Measurements from ENCODE around the gene RP9. TPM values are rescaled to one million over a fixed set of nuclear protein-coding genes. Genes with fewer than 3 reads are reported as not detected.
A peak's percentile ranks its signal among the peaks of the same experiment; 100 is the strongest.

The RP9 gene, protein sequence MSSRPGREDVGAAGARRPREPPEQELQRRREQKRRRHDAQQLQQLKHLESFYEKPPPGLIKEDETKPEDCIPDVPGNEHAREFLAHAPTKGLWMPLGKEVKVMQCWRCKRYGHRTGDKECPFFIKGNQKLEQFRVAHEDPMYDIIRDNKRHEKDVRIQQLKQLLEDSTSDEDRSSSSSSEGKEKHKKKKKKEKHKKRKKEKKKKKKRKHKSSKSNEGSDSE
- 25.5 TPM for polyA plus RNA-seq (ENCODE audit: insufficient read length)

DNA sequence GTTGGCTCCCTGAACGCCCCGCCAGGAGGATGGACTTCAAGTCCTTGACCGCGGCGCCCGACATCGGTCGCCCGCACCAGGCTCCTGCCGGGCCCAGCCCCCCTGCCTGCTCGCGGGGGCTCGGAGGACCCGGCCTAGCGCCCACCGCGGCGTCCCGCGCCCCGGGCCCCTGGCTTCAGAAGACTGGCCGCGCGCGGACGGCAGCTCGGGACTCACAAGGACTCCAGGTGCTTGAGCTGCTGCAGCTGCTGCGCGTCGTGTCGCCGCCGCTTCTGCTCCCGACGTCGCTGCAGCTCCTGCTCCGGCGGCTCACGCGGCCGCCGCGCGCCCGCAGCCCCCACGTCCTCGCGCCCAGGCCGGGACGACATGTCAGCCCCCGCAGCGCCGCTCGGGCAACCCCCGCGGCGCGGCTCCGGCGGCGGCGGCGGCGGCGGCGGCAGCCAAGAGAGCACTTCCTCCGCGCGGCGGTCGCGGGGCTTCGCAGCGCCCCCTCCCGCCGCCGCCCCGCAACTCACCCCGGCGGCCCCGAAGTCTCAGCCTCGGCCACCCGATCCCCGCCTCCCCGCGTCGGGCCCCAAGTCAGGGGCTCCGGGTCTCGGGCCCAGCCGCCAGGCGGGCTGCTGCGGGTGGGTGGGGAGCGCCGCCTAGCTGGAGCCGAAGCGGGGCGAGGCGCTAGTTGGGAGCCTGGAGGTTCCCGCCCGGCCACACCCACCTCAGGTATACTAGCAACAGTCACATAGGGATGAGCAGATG lies at the start of gene RP9:
Gene RP9, minus strand, starts transcription at position 400 of the 753 bp plus-strand sequence. Its CDS starts 32 bp downstream, at position 368.
- no peak for DNase-seq (ENCODE audit: low read depth)

DNA sequence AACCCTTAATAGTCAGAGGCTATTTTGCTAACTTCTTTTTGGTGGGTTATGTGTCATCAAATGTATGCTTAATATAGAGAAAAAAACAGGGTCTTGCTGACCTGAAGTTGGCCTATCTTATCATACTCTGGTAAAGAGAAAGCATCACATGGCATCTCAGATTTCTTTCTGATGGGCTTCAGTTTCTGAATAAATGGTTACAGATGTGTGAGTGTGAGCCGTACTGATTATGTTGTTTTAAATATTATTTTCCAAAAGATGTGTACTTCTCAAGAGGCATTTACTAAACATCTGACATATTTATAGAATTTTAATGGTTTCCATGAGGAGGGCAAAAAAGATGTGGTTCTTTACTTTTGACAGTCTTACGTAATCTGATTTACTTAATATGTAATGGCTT lies 48.6 kb upstream of the RP9 start:
- DNase-seq (ENCODE audit: low read depth) = no peak

DNA sequence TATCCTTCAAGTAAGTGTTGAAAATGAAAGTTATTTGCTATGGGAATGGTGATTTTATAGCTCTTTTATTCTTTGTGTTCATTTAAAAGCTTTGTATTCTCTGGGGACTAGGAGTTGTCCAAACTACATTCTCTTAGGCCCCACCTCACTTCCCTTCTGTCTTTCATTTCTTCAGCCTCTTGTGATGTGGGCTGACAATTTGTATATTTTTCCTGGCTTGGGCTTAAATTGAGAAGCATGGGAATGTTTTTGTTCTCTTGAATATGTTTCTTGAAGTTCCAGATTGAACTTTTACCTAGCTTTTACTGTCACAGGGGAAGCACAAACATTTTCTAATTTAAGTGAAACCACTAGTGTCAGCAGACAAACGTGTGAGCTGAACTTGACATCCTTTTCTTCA lies 48.1 kb upstream of the RP9 start:
- DNase-seq (ENCODE audit: low read depth) = peak; percentile 28

DNA sequence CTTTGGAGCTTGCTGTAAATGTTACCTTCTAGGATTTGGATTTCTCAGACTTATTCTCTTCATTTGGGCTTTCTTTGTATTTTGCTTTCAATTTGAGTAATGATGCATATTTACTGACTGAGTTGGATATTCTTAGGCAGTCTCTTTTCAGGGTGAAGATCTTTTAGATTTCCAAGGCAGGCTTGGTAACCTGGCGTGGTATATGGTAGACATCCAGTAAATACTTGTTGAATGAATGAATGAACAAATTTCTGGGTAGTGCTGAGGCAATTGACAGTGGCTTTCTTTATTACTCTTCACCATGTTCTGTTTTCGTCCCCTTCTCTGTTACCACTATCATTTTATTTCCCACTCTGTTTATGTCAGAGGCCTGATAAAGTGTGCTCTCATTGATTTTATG lies 47.2 kb upstream of the RP9 start:
- DNase-seq (ENCODE audit: low read depth) = no peak

DNA sequence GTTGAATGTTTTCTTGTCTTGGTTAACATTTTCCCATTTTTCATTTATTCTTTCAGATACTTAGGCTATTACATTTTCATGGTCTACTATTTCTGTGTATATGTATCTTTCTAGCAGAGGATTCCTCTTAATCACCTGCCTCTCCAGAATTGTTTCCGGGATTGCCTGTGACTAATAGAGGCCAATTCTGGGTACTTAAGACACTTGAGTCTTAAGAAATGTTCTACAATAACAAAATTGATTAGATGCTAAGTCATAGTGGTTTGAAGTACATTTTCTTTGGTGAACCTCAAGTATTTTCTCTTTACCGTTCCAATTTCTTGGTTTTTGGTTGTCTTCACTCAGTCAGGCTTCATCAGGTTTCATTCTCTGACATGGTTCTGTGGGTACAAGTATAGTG lies 46.6 kb upstream of the RP9 start:
- no peak for DNase-seq (ENCODE audit: low read depth)

DNA sequence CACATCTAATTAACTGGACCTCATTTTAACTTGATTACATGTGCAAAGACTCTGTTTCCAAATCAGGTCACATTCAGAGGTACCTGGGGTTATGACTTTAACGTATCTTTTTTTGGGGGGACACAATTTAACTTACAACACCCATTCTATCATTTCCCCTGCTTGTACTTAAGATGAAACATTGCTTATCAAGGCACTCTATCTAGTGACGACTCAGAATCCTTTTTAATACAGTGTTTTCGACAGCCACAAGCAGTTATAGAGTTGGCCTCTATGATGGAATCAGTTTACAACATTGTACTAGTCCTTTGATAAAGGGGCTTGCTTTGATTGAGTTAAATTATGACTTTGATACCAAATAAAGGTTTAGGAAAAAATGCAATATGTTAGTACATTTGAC lies 42.9 kb upstream of the RP9 start:
- no peak for DNase-seq (ENCODE audit: low read depth)

DNA sequence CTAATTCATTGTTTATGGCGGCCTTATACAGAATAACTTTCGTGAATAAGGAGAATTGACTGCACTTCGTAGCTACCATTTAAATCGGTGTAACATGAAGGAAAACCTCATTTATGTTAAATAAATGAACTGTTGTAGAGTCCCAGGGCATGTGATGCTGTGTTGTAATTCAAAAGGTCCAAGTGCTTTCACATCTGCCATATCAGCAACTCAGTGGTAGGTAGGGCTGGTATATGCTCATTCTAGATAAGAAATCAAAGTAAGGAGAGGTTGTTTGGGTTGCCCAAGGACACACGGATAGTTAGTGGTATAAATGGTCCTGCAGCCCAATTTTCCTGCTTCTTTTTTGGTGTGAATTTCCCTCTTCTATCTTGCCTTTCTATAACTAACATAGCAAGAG lies 36.0 kb upstream of the RP9 start:
- DNase-seq (ENCODE audit: low read depth) = no peak

DNA sequence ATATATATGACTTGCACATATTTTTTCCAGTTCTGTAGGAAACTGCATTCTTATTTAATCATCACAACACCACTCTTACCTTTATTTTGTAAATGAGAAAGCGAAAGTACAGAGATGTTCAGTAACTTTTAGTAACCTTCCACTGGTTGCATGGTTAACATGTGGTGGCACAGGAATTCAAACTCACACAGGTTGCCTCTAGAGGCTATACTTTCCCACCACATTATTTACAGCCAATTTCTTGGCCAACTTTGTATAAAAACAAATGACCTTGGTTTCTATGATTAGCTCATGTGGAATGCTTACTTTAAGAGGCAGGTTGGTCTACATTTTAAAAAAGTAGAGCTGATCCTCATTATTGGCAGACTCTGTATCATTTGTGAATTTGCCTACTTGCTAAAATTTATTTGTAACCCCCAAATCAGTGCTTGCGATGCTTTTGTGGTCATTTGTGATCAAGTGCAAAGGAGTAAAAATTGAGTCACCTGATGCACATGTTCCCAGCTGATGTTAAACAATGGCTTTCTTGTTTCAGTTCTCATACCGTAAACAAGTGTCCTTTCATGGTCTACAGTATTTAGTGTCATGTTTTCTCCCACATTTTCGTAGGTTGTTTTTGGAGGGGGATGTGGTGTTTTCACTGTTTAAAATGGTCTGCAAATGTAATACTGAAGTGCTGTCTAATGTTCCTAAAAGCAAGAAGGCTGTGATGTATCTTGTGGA lies 35.0 kb upstream of the RP9 start:
- no peak for DNase-seq (ENCODE audit: low read depth)

DNA sequence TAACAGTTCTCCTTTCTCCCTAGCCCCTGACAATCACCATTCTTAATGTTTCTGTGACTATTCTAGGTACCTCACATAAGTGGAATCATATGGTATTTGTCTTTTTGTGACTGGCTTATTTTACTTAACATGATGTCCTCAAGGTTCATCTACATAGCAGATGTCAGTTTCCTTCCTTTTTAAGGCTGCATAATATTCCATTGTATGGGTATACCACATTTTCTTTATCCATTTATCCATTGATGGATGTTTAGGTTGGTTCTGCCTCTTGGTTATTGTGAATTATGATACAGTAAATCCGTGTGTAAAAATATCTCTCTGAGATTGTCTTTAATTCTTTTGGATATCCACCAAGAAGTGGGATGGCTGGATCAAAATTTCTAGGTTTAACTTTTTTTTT lies 33.4 kb upstream of the RP9 start:
- DNase-seq (ENCODE audit: low read depth) = no peak

DNA sequence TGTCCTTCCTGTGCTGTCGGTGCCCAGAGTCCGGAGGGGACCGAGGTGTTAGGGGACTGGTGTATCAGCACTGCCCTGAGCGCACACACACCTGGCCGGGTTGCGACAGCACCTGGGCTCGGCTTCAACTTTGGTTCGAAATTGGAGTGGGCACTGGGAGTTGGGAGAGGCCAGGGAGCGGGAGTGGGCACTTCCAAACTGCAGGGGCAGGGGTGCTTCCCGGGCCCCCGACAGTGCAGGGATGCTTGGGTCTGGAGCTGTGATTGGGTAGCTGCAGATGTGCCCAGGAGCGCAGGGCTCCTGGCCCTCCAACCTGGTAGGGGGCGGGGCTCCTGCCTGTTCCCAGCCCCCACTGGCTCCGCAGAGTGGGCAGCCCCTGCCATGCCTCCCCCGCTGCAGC lies 27.9 kb upstream of the RP9 start:
- no peak for DNase-seq (ENCODE audit: low read depth)

DNA sequence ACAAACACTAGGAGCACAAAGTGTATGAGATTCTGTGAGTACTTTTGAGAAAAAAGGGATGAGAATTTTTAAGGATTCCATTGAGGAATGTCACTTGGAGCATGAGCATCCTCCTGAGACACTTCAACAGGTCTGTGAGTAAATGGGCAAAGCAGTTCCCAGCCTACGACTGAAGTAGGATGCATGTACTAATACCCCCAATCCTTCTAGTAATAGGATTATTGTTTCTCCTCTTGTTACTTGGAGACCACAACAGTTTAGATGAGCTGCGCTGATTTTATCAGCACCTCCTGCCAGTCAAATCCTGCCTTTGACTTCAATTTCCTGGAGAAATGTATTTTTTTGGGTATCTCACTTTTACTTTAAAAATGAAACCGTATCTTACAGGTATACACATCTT lies 21.0 kb upstream of the RP9 start:
- no peak for DNase-seq (ENCODE audit: low read depth)

DNA sequence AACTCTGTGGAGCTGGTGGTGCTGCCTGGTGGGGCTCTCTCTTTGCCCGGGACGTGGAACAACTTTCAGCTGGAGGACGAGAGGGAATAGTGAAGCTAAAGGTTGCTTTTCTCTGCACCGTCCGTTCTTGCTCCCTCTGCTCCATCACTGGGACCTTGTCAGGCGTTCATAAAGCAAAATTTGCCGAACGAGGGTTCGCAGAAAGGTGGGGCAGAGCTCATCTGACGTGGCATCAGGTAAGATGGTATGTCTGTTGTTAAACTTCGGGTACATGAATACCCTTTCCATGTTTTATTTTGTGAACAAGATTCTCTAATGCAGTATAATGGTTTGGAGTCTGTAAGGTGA lies 20.6 kb upstream of the RP9 start:
- no peak for DNase-seq (ENCODE audit: low read depth)

DNA sequence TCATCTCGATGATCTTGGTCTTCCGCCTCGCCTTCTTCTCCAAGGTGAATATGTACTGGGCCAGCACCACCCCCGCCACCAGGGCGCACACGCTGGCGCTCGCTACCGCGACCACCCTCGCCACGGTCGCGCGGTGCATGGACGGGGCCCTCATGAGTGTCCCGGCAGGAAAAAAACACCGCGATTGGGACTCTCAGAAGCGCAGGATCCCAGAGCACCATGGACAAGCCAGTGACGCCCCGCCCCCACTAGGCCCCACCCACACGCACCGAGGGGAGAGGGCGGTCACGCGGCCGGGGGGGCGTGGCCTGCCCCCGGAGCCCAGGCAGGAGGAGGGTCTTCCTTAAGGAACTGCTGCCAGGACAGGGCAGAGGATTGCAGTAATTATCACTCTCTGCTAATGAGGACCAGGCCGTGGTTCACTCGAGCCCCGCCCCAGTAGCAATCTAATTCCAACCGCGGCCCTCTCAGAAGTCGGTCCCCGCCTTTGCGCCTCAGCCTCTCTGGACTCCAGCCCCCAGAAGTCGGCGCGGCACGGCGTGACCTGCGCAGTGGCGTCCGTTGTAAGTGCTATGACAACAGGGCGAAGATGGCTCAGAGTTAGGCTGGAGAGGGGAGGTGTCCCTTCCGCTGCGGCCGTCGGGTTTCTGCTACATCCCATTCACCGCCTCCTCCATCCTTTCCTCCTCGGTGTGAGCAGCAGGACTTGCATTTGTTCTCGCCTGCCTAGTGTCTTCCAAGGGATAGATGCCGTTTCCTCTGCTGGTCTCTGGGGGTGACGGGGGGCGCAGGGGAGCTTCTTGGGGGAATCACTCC lies 20.0 kb upstream of the RP9 start, which contains the start of gene BBS9:
Gene BBS9, plus strand, starts transcription at position 575 of the 816 bp plus-strand sequence. CDS start 16,689 bp downstream, outside the sequence.
- peak; percentile 81 for DNase-seq (ENCODE audit: low read depth)

DNA sequence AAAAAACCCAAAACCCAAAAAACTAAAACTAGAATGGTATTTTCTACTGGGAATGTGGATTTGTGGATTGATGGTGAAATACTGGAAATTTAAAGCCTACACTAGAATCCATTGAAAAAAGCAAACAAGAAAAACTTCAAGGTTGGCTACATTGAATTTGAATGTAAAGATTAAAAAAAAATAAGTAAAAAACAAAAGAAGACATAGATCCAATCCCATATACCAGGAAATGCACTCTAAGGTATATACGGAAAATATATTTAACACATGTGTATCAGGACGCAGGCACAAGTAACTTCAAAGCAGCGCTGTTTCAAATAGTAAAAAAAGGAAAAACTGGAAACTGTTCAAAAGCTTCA lies 19.4 kb upstream of the RP9 start:
- no peak for DNase-seq (ENCODE audit: low read depth)

DNA sequence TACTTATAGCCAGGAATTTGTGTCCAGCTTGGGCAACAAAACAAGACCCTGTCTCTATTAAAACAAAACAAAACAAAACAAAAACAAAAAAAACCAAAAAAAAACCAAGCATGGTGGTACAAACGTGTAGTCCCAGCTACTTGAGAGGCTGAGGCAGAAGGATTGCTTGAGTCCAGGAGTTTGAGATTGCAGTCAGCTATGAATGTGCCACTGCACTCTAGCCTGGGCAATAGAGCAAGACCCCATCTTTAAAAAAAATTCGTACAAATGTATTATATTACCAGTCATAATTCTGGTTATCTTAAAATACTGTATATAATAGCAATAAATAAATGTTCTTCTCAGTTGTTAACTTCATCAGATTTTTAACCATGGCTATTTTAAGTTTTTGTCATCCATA lies 17.9 kb upstream of the RP9 start:
- no peak for DNase-seq (ENCODE audit: low read depth)

DNA sequence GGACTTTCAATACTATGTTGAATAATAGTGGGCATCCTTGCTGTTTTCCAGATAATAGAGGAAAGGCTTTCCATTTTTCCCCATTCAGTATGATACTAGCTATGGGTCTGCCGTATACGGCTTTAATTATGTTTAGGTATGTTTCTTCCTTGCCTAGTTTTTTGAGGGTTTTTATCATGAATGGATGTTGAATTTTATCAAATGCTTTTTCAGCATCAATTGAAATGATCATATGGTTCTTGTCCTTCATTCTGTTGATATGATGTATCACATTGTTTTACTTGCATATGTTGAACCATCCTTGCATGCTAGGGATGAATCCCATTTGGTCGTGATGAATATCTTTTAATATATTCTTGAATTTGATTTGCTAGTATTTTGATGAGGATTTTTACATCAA lies 9.2 kb upstream of the RP9 start:
- no peak for DNase-seq (ENCODE audit: low read depth)

DNA sequence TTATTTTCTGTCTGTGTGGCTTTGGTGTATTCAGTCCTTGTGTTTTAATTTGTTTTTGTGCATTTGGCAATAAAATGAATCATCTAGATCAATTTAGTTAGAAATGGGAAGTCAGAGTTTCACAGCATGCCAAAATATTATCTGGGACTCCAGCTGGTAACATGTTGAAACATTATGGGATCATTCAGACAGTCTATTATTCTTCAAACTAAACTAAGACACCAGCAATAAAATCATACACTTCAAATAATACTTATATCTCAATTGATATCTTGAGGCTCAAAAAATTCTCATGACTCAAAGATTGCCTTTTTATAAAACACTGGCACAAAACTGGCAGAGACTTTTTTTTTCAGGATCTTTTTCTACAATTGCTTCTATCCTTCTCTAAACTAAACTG lies 5.8 kb upstream of the RP9 start:
- no peak for DNase-seq (ENCODE audit: low read depth)

DNA sequence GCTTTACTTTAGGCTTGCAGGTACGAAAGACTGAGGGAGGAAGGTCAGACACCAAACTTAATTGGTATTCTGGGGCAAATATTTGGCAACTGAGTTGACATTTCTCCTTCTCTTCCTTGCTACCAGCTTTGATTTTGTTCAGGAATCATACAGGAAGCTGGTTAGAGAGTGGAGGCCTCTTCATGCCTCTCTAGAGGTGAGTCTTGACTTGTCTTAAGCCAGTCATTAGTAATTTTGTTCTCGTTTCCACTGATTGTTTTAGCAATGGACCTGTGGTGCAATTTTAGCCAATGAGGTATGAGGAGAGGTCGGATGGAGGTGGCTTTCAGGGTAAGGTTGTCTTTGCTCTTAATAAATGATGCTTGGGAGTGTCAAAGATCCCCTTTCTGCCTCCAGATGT lies 2.4 kb upstream of the RP9 start:
- DNase-seq (ENCODE audit: low read depth) = no peak

DNA sequence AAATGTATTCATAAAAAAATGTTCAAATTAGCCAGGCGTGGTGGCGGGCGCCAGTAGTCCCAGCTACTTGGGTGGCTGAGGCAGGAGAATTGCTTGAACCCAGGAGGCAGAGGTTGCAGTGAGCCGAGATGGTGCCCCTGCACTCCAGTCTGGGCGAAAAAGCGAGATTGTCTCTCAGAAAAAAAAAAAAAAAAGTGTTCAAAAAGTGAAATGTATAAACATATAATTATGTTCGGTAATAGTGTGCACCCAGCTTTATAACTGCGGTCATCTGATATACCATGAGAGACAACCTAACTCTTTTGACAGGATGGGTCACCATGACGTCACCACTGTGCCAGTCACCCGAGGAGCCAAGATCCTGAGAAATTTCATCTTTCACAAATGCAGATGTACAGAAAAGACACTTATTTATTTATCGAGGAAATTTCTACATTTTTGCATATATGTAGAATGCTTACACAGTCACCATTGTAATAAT lies 594 bp upstream of the RP9 start:
- DNase-seq (ENCODE audit: low read depth) = no peak

DNA sequence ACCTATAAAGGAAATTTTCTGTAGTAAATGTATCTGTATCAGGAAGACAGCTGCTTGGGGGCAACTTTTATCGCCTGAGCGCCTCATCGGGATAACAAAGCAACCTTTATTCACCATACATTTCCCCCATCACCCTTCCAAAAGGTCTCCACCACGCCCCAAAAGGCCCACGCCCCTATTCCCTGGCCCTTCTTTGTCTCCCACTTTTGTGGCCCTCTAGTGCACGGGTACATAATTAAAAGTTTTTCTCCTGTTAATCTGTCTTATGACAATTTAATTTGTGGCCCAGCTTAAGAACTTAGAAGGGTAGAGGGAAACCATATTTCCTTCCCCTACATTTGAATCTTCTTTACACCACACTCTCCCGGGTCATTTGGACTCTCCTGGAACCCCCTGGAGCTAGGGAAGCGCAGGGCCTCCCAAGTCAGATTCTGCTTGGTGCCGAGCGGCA lies 625 bp downstream of the RP9 start:
- DNase-seq (ENCODE audit: low read depth) = no peak

DNA sequence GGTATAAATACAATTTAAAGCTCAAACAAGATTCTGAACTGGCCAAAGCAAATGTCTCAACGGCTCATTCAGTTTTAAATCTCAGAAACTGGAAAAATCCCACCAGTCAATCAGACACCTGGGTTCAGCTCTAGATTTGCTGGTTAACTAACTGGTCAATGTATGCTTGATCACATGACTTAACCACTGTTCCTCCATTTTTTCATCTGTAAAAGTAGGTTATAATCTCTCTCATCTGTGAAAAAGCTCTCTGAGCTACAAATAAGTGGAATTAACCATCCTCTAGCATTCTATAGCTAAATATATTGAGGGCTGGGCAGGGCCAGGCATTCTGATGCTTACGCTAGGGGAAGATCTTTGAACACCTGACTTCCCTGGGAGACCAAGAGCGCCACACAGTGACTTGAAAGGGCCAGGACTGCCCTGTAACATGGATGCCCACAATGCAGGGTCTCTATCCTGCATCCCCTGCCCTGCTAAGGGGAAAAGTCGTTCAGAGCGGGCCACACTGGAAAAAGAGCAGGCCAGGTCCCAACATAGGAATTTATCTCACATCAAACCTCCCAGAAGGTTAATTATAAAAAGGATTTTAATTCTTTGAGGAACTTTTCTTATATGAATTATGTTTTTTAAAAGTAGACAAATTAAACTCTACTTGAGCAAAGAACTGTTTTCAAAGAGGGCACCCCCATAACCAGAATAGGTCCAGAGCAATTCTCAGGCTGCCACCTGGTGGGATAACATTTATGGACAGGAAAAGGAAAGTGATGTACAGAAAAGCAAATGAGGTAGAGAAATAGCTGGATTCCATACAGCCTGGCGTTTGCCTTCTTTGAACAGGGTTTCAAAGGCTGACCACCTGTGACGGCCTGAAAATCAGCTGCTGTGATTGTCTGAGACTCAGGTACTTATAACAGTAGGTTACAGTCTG lies 1.8 kb downstream of the RP9 start:
- DNase-seq (ENCODE audit: low read depth) = no peak

All from forelimb muscle (tissue), 1 donor.